SK-N-SH (cell line): ENCODE measurements around the gene ZHX3. TPM values are rescaled to one million over a fixed set of nuclear protein-coding genes. Genes with fewer than 3 reads are reported as not detected.

Source experiments
- CTCF ChIA-PET: fragments of 300-600, 350-600 bp; formaldehyde crosslinking; extraction: SDS; loops from one replicate; lab custom pipeline; 2021; lab: Yijun Ruan, JAX
- POLR2A ChIA-PET: fragments of 350-600 bp; sonication (Branson Sonifier 250); formaldehyde crosslinking; extraction: SDS; loops from one replicate; lab custom pipeline; 2020; ENCODE audit warnings: antibody characterized with exemption, inconsistent platforms; lab: Yijun Ruan, JAX
- DNase-seq: peaks from one replicate; pipeline ENCODE4 v3.0.0; 2012
- H2AFZ ChIP-seq: fragments of 200-600 bp; sonication (generic); 2 replicates; pipeline ENCODE4 v1.8.1; 2016; ENCODE audit warnings: antibody characterized with exemption, mild to moderate bottlenecking, low read depth
- H3F3A ChIP-seq: fragments of 200-600 bp; sonication (generic); replicated peaks from 2 replicates; pipeline ENCODE3; 2016; ENCODE audit warnings: antibody characterized with exemption, mild to moderate bottlenecking; ENCODE audit not compliant: insufficient read depth
- H3K27ac ChIP-seq, 2 experiments: fragments of 200-500 bp in 1 of 2; fragments of 200-600 bp in 1 of 2; sonication (Bioruptor generic) in 1 of 2; sonication (generic), shearing (Covaris generic) in 1 of 2; 2 replicates each; pipeline versions ENCODE4 v1.5.1 to v1.6.1; 2014 to 2016; ENCODE audit warnings: low read depth in 2 of 2, inconsistent platforms in 1 of 2, low read length in 1 of 2, mild to moderate bottlenecking in 1 of 2, mixed read lengths in 1 of 2
- H3K27me3 ChIP-seq: fragments of 200-600 bp; sonication (generic), shearing (Covaris generic); 2 replicates; pipeline ENCODE4 v1.6.1; 2016; ENCODE audit warnings: mixed run types; ENCODE audit not compliant: insufficient read depth
- H3K36me3 ChIP-seq, 2 experiments: fragments of 200-500 bp in 1 of 2; fragments of 200-600 bp in 1 of 2; sonication (Bioruptor generic) in 1 of 2; sonication (generic) in 1 of 2; replicated peaks in 1 of 2; 2 replicates each; pipeline versions ENCODE3 to v1.5.1; 2014 to 2016; ENCODE audit warnings: low read length in 1 of 2, mild to moderate bottlenecking in 1 of 2; ENCODE audit not compliant: insufficient read depth in 2 of 2, control insufficient read depth in 1 of 2
- H3K4me1 ChIP-seq, 2 experiments: fragments of 200-500 bp in 1 of 2; fragments of 200-600 bp in 1 of 2; sonication (Bioruptor generic) in 1 of 2; sonication (generic), shearing (Covaris generic) in 1 of 2; 2 replicates each; pipeline versions ENCODE4 v1.5.1 to v1.6.1; 2014 to 2016; ENCODE audit warnings: low read depth in 1 of 2, low read length in 1 of 2, mixed run types in 1 of 2; ENCODE audit not compliant: insufficient read depth in 2 of 2, control insufficient read depth in 1 of 2
- H3K4me2 ChIP-seq: fragments of 200-600 bp; sonication (generic), shearing (Covaris generic); 2 replicates; pipeline ENCODE4 v1.6.1; 2017; ENCODE audit warnings: mixed run types
- H3K4me3 ChIP-seq, 2 experiments: fragments of 200-500 bp in 1 of 2; fragments of 200-600 bp in 1 of 2; sonication (Bioruptor generic) in 1 of 2; sonication (generic), shearing (Covaris generic) in 1 of 2; 2 replicates each; pipeline versions ENCODE4 v1.5.1 to v1.8.1; 2014 to 2016; ENCODE audit warnings: low read depth in 2 of 2, inconsistent platforms in 1 of 2, low read length in 1 of 2, mild to moderate bottlenecking in 1 of 2, mixed read lengths in 1 of 2, moderate library complexity in 1 of 2
- H3K79me2 ChIP-seq: fragments of 200-600 bp; sonication (generic); 2 replicates; pipeline ENCODE4 v1.8.1; 2017; ENCODE audit warnings: mild to moderate bottlenecking; ENCODE audit not compliant: insufficient read depth
- H3K9ac ChIP-seq: fragments of 200-600 bp; sonication (generic); 2 replicates; pipeline ENCODE4 v1.6.1; 2017; ENCODE audit warnings: mixed run types
- H3K9me2 ChIP-seq: fragments of 200-600 bp; sonication (generic); 2 replicates; pipeline ENCODE4 v1.6.1; 2017; ENCODE audit warnings: mixed run types
- H3K9me3 ChIP-seq: fragments of 200-600 bp; sonication (generic); 2 replicates; pipeline ENCODE4 v1.6.1; 2017; ENCODE audit warnings: mixed run types, mild to moderate bottlenecking, moderate library complexity
- H4K20me1 ChIP-seq: fragments of 200-600 bp; sonication (generic); 2 replicates; pipeline ENCODE4 v1.6.1; 2017; ENCODE audit warnings: mild to moderate bottlenecking, mixed run types; ENCODE audit not compliant: insufficient read depth
- CTCF ChIP-seq: fragments of 200-600 bp; sonication (generic); IDR thresholded peaks from 2 replicates; pipeline ENCODE4 v1.6.1; 2017; ENCODE audit warnings: antibody characterized with exemption, mild to moderate bottlenecking, moderate library complexity
- ELF1 ChIP-seq: IDR thresholded peaks from 2 replicates; pipeline ENCODE4 v1.4.0; 2012
- EP300 ChIP-seq, 2 experiments: IDR thresholded peaks; 2 replicates each; pipeline versions ENCODE4 v1.4.0 to v1.6.1; 2012; ENCODE audit warnings: borderline replicate concordance in 1 of 2, low read depth in 1 of 2, low read length in 1 of 2
- FOXM1 ChIP-seq: IDR thresholded peaks from 2 replicates; pipeline ENCODE4 v1.4.0; 2012; ENCODE audit warnings: low read depth, mild to moderate bottlenecking
- GABPA ChIP-seq: IDR thresholded peaks from 2 replicates; pipeline ENCODE4 v1.4.0; 2012; ENCODE audit warnings: low read depth, mild to moderate bottlenecking
- IRF3 ChIP-seq: fragments of 150-350 bp; IDR thresholded peaks from 2 replicates; pipeline ENCODE4 v1.6.1; 2016; ENCODE audit warnings: mild to moderate bottlenecking, low read depth, low read length
- JUND ChIP-seq: IDR thresholded peaks from 2 replicates; pipeline ENCODE4 v1.4.0; 2012
- MEF2A ChIP-seq: IDR thresholded peaks from 2 replicates; pipeline ENCODE4 v1.4.0; 2012; ENCODE audit warnings: low read depth, borderline replicate concordance
- MXI1 ChIP-seq: IDR thresholded peaks from 2 replicates; pipeline ENCODE4 v1.6.1; 2012; ENCODE audit warnings: mild to moderate bottlenecking, low read depth, low read length, improper control_type of control experiment
- NRF1 ChIP-seq: IDR thresholded peaks from 2 replicates; pipeline ENCODE4 v1.6.1; 2012; ENCODE audit warnings: low read depth, mild to moderate bottlenecking, low read length
- RAD21 ChIP-seq: IDR thresholded peaks from 2 replicates; pipeline ENCODE4 v1.6.1; 2012; ENCODE audit warnings: mild to moderate bottlenecking, low read length
- REST ChIP-seq: IDR thresholded peaks from 2 replicates; pipeline ENCODE4 v1.6.1; 2012; ENCODE audit warnings: mild to moderate bottlenecking, low read depth, low read length, moderate library complexity
- RFX5 ChIP-seq: IDR thresholded peaks from 2 replicates; pipeline ENCODE4 v1.6.1; 2012; ENCODE audit warnings: mild to moderate bottlenecking, improper control_type of control experiment, low read length
- SMC3 ChIP-seq: IDR thresholded peaks from 2 replicates; pipeline ENCODE4 v1.6.1; 2012; ENCODE audit warnings: low read depth, low read length, improper control_type of control experiment
- TAF1 ChIP-seq: IDR thresholded peaks from 2 replicates; pipeline ENCODE4 v1.6.1; 2012; ENCODE audit warnings: low read depth, mild to moderate bottlenecking, low read length, moderate library complexity, borderline replicate concordance
- TEAD4 ChIP-seq: IDR thresholded peaks from 2 replicates; pipeline ENCODE4 v1.4.0; 2012; ENCODE audit warnings: mild to moderate bottlenecking, borderline replicate concordance; ENCODE audit not compliant: insufficient read depth
- USF1 ChIP-seq: IDR thresholded peaks from 2 replicates; pipeline ENCODE4 v1.4.0; 2012; ENCODE audit warnings: low read depth, borderline replicate concordance
- YY1 ChIP-seq: IDR thresholded peaks from 2 replicates; pipeline ENCODE4 v1.4.0; 2012; ENCODE audit warnings: low read depth, mild to moderate bottlenecking
- ZBTB33 ChIP-seq: IDR thresholded peaks from 2 replicates; pipeline ENCODE4 v1.4.0; 2012; ENCODE audit warnings: low read depth, borderline replicate concordance
- WGBS: methylation state at CpG from one replicate; pipeline ENCODE4 v1.1.6; 2017; ENCODE audit warnings: low lambda C conversion rate; 5-methylcytosine and 5-hydroxymethylcytosine counted together
- polyA plus RNA-seq, 3 experiments: library from polyadenylated mRNA; depleted of rRNA; stranded (reverse); fragments of >200 nt; gene quantifications; 2 replicates each; pipeline ENCODE4 v1.2.3, GENCODE V29; 2012

Gene ZHX3
- polyA plus RNA-seq, 1 of the 3 experiments (the other 2 are of a cell fraction) = 6.0 TPM

- Histone ChIP-seq H4K20me1 (peaks cover 29% of the 10 kb centered on the region), H3K36me3 (no peaks in the 10 kb centered on the region), H3K9ac (peak overlapping the region; percentile 94; the same call in 1 of the 2 replicates), H3K27ac (peak overlapping the region in 1 of 2 experiments; percentile 80; a peak in 2 of 4 replicates), H3K9me3 (no peaks in the 10 kb centered on the region), H3K27me3 (no peaks in the 10 kb centered on the region), H3K4me3 (peak overlapping the region; percentile 94 to 97), H3F3A (peaks cover 6% of the 10 kb centered on the region), H3K4me1 (peaks cover 9 to 33% of the 10 kb centered on the region in 2 experiments; a peak in 3 of 4 replicates), H3K9me2 (no peaks in the 10 kb centered on the region), H3K79me2 (peaks cover 37% of the 10 kb centered on the region), H3K4me2 (peak overlapping the region; percentile 83), H2AFZ (peak overlapping the region; percentile 76)
- ChIA-PET CTCF (interaction anchor here (0.6 to 3.4 kb wide), 11 partner anchors 15 to 275 kb away, joined by 3 to 16 read pairs (median 4); partner anchors contain the start of gene LPIN3), POLR2A (no interaction called here)
- TF ChIP-seq YY1 (no peak), SMC3 (no peak), ELF1 (no peak), USF1 (no peak), MXI1 (no peak), GABPA (no peak), RAD21 (no peak), CTCF (no peak), MEF2A (no peak), JUND (no peak), ZBTB33 (no peak), REST (no peak), RFX5 (no peak), IRF3 (no peak), FOXM1 (no peak), NRF1 (no peak), TEAD4 (no peak), EP300 (IDR thresholded peaks at IDR 0.05; ENCODE audit: borderline replicate concordance in 1 of 2, low read depth in 1 of 2, low read length in 1 of 2) (no peak), TAF1 (no peak)
- DNase-seq = peak; percentile 32
- WGBS = 68% methylated on average over 23 of the region's 23 CpGs
Measured at GRCh38 chr20:41135888-41136679, 181.4 kb downstream of the ZHX3 start.
